Measurements from ENCODE around the gene MAP2K4. TPM values are rescaled to one million over a fixed set of nuclear protein-coding genes. Genes with fewer than 3 reads are reported as not detected.

MAP2K4 gene
- total RNA-seq, 1 donor from 2014 or later: 22.9 TPM

DNA sequence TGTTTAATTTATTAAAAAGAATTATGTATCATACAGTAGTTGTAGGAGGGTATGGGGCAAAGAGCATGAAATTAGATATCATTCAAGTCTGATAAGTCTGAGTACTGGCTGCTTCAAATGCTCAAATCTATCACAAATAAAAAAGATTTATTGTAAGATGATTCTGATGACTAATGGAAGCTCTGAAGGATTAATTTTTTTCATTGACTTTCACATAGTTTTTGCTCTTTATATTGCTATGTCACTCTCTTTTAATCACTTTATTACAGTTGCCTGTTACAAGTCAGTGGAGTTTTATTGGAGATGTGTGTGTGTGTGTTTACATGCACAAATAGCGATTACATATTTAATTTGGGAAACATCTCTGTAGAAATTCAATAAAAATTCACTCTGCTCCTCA is 15.0 kb downstream of the MAP2K4 start:
- no peak for TF ChIP-seq CTCF (IDR thresholded peaks at IDR 0.05)
- H3K27me3 Mint-ChIP-seq (ENCODE audit: unreplicated experiment): no peaks in the 10 kb centered on the region
- DNase-seq (ENCODE audit: extremely low spot score, unreplicated experiment): no peak
- H3K4me1 Mint-ChIP-seq (ENCODE audit: unreplicated experiment): peaks cover 18% of the 10 kb centered on the region
- H3K4me3 Mint-ChIP-seq (ENCODE audit: unreplicated experiment): no peak overlapping the region
- H3K36me3 Mint-ChIP-seq (ENCODE audit: unreplicated experiment): peaks cover 4% of the 10 kb centered on the region
- no peaks in the 10 kb centered on the region for H3K9me3 Mint-ChIP-seq (ENCODE audit: unreplicated experiment)
- no peak overlapping the region for H3K27ac Mint-ChIP-seq (ENCODE audit: unreplicated experiment)

DNA sequence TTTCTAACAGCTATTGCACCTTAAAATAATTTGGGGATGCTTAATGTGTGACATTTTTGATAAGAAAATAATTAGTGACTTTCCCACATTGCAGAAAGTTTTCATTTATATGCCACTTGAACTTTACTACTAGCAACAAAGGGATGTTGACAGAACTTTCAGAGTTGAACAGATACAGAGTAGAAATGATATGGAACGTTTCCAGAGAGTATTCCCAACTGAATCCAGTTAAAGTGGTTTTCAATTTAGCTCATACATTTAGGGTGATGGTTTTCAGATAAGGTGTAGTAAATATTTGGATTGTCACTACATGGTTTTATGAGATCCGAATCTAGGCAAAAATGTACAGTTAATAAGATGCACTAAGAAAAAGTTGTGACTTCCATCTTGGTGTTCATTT is 17.3 kb downstream of the MAP2K4 start:
- no peak for TF ChIP-seq CTCF (IDR thresholded peaks at IDR 0.05)
- Mint-ChIP-seq H3K4me3 (ENCODE audit: unreplicated experiment) (no peak overlapping the region), H3K4me1 (ENCODE audit: unreplicated experiment) (peaks cover 24% of the 10 kb centered on the region), H3K27me3 (ENCODE audit: unreplicated experiment) (no peaks in the 10 kb centered on the region), H3K9me3 (ENCODE audit: unreplicated experiment) (no peaks in the 10 kb centered on the region), H3K36me3 (ENCODE audit: unreplicated experiment) (peaks cover 4% of the 10 kb centered on the region), H3K27ac (ENCODE audit: unreplicated experiment) (no peak overlapping the region)
- DNase-seq (ENCODE audit: extremely low spot score, unreplicated experiment): no peak

DNA sequence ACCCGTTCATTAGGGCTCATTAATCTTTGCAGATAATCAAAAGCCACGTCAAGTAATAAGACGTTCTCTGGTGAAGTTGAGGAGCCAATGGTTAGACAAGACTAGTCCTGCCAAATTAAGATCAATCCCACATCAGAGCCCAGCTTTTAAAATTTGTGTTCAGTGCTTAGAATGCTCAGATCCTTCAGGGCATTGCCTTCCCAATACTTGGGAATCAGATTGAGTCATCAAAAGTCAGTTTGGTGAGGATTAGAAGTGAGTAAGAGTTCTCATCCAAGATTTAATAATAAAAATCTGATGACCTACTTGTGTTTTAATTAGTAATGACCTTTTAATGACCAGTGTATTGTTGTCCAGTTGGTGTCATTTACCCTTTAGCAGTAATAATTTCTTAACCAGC is 19.8 kb downstream of the MAP2K4 start:
- H3K36me3 Mint-ChIP-seq (ENCODE audit: unreplicated experiment): peaks cover 4% of the 10 kb centered on the region
- H3K27me3 Mint-ChIP-seq (ENCODE audit: unreplicated experiment): no peaks in the 10 kb centered on the region
- H3K27ac Mint-ChIP-seq (ENCODE audit: unreplicated experiment): peak overlapping the region; percentile 58

DNA sequence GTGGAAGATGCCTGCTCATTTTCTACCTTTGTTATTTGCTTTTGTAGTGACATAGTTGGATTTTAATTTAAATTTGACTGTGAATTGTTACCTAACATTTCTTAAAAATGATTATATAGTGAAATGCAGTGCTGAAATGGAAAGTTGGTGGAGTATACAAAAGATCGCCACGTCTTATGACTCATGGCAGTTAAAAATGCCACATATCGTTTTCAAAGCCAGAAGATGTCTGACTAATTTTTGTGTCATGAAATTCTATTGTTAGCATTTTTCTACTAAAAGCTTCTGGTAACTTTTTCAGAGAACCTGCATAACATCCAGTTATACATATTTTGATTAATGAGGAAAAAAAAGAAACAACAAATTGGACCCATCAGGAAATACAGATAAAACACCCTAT is 20.6 kb downstream of the MAP2K4 start:
- Mint-ChIP-seq H3K9me3 (ENCODE audit: unreplicated experiment) (no peaks in the 10 kb centered on the region), H3K4me3 (ENCODE audit: unreplicated experiment) (peak overlapping the region; percentile 11), H3K36me3 (ENCODE audit: unreplicated experiment) (peaks cover 2% of the 10 kb centered on the region), H3K27me3 (ENCODE audit: unreplicated experiment) (no peaks in the 10 kb centered on the region), H3K27ac (ENCODE audit: unreplicated experiment) (peak overlapping the region; percentile 58), H3K4me1 (ENCODE audit: unreplicated experiment) (peaks cover 25% of the 10 kb centered on the region)
- DNase-seq (ENCODE audit: extremely low spot score, unreplicated experiment): no peak
- no peak for TF ChIP-seq CTCF (IDR thresholded peaks at IDR 0.05)

More for the DNA sequence above, 19.8 kb downstream of the MAP2K4 start:
- TF ChIP-seq CTCF (IDR thresholded peaks at IDR 0.05): no peak
- Mint-ChIP-seq H3K4me3 (ENCODE audit: unreplicated experiment) (no peak overlapping the region), H3K9me3 (ENCODE audit: unreplicated experiment) (no peaks in the 10 kb centered on the region), H3K4me1 (ENCODE audit: unreplicated experiment) (peaks cover 24% of the 10 kb centered on the region)
- no peak for DNase-seq (ENCODE audit: extremely low spot score, unreplicated experiment)

GRCh38 chr17:12043702-12044101 is 23.0 kb downstream of the MAP2K4 start:
- Mint-ChIP-seq H3K27ac (ENCODE audit: unreplicated experiment) (no peak overlapping the region), H3K36me3 (ENCODE audit: unreplicated experiment) (no peaks in the 10 kb centered on the region), H3K27me3 (ENCODE audit: unreplicated experiment) (no peaks in the 10 kb centered on the region), H3K4me3 (ENCODE audit: unreplicated experiment) (no peak overlapping the region), H3K9me3 (ENCODE audit: unreplicated experiment) (no peaks in the 10 kb centered on the region), H3K4me1 (ENCODE audit: unreplicated experiment) (peaks cover 34% of the 10 kb centered on the region)
- DNase-seq (ENCODE audit: extremely low spot score, unreplicated experiment): no peak
- TF ChIP-seq CTCF (IDR thresholded peaks at IDR 0.05): no peak

Data from osteocyte (in vitro differentiated cells).